Measurements from ENCODE around the gene KIF19.

- no peak for TF ChIP-seq POLR2A (IDR thresholded peaks at IDR 0.05)
- TF ChIP-seq CTCF (IDR thresholded peaks at IDR 0.05): no peak
Observed at GRCh38 chr17:74334393-74335039, 8.5 kb downstream of the KIF19 start.

All from testis (tissue), 2 donors.